Epithelial cell of esophagus (primary cell): ENCODE results near the gene CELF4.
A peak's percentile ranks its signal among the peaks of the same experiment; 100 is the strongest.

ENCODE experiments used
- DNase-seq: peaks from one replicate; pipeline ENCODE4 v3.0.0; 2010; ENCODE audit warnings: low read depth
- H3K4me3 ChIP-seq: 2 replicates; pipeline ENCODE4 v1.5.1; 2011; ENCODE audit warnings: mild to moderate bottlenecking, low read length, control low read depth
- CTCF ChIP-seq: IDR thresholded peaks from 2 replicates; pipeline ENCODE4 v1.5.1; 2011; ENCODE audit warnings: low read depth, mild to moderate bottlenecking, low read length, control low read depth, inconsistent platforms; ENCODE audit not compliant: insufficient read depth; ENCODE audit errors: missing control alignments

The CELF4 gene

DNA sequence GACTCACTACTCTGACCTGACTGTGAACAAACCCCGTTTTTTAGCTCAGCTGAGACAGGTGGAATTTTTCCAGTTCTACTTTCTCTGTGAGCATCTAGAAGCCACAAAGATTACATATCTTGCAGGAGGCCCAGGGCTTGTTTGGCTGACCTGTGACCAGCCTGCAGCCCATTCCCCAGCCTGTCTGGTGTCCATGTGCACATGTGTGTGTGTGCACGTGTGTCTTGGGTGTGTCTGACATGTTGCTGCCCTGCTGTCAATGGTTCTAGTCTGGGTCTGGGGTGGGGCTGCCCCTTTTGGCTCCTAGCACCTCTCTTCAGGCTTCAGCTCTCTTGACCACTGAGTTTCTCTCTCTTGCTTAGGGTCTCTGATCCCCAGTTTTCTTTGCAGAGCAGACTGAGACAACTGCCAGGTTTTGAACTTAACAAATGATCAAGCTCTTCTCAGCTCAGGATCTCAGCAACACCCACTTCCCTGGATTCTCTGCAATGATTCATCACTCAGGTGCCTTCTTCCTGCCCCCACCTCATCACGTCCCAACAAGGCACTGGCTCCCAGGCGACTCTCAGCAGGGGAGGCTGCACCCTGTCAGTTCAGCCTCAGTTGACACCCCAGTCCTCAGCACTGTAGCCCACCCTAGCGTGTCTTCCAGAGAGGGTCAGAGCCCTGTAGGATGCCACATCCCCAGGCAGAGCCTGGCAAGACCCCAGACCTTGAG is 130.3 kb downstream of the CELF4 start:
- no peak overlapping the region for H3K4me3 ChIP-seq
- peak; percentile 20 for DNase-seq
- no peak for TF ChIP-seq CTCF

- TF ChIP-seq CTCF: no peak
- DNase-seq: no peak
- no peak overlapping the region for H3K4me3 ChIP-seq
These were observed 131.3 kb downstream of the CELF4 start for GRCh38 chr18:37434161-37434860.

GRCh38 chr18:37432436-37433195 is 133.0 kb downstream of the CELF4 start:
- H3K4me3 ChIP-seq: no peak overlapping the region
- TF ChIP-seq CTCF: no peak
- DNase-seq: no peak

- no peak for TF ChIP-seq CTCF
- H3K4me3 ChIP-seq: no peak overlapping the region
- no peak for DNase-seq
These were observed 135.1 kb downstream of the CELF4 start for GRCh38 chr18:37430357-37431076.

DNA sequence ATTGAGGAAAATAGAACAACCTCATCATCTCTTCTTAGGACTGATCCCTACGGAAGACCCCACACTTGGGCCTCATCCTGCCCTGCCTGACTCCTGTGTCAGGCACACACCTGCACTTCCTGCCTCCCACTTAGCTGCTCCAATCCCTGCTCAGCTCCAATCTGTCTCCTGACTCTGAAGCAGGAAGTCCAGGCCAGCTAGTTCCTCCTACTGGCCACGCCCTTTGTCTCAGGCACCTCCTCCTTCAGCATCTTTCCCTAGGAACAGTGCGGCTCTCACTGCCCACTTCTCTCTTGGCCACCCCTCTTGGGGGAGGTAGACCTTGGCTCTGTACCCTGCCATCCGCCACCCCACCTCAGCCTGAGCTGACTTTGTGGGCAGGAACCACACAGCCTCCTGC is 135.8 kb downstream of the CELF4 start:
- no peak for DNase-seq
- TF ChIP-seq CTCF: no peak
- H3K4me3 ChIP-seq: no peak overlapping the region

GRCh38 chr18:37428288-37428974 is 137.2 kb downstream of the CELF4 start:
- H3K4me3 ChIP-seq: no peak overlapping the region
- no peak for TF ChIP-seq CTCF
- DNase-seq: no peak
